HG03135 (cell line): ENCODE data around the gene LACTBL1.
"Not testable (repeated sequence)": the region's sequence is repeated elsewhere in the genome, so short reads cannot be mapped to it uniquely, and the experiment has no call there.

Experiments used
- ATAC-seq: cut with Tn5 transposase; IDR thresholded peaks from one replicate; pipeline ENCODE4 v1.9.1; 2021; ENCODE audit warnings: mild to moderate bottlenecking, moderate library complexity; ENCODE audit not compliant: unreplicated experiment

LACTBL1 gene, protein sequence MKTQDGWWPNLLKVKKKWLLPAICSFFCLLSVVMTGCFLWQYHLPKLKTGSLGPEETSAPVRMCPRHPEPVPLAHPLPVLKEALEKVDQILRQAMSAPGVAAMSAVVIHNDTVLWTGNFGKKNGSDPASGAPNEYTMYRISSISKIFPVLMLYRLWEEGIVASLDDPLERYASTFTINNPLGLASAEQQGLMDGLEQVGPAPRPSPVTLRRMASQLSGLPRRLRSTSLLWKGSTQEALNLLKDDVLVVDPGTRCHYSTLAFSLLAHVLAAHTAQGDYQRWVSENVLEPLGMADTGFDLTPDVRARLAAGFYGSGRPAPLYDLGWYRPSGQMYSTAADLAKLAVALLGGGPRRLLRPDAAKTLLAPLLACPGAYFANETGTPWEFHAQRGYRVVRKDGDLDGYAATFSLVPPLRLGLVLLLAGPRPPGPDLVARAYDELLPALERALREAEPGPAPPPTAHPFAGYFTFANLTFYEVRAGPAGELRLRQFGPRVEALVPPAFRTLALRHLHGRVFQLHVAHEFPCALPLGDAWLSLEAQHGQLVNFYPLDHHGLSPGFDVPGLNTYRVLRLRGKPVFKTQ

DNA sequence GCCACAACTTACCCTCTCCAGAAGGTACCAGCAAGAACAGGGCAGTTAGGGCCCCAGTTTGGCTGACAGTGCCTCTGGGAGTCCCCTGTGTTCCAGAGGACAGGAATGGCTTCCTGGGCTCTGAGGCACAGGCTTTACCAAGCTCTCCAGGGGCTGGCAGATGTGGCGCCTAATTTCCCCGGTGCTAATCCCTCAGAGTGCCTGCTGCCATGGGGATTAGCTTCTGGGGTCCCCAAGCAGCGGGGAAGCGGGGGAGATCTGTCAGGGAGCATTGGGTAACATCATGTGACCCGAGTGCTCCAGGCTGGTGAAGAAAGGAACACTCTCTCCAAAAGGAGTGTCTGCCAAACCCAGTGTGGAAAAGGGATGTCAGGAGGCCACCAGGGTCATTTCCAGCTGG lies at the start of gene LACTBL1:
TSS of gene LACTBL1 (minus strand) at position 107 of the 400 bp plus-strand sequence. CDS start 550 bp downstream, outside the sequence.
- no peak for ATAC-seq

DNA sequence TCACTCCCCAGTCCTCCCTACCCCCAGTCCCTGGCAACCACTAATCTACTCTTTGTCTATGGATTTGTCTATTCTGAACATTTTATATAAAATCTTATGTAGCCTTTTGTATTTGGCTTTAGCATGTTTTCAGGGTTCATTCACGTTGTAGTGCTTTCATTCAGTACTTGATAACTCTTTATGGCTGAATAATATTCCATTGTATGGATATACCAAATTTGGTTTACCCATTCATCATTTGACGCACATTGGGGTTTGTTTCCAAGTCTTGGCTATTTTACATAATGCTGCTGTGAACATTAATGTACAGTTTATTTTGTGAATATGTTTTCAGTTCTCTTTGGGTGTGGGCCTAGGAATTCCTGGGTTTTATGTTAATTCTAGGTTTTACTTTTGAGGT lies 49.2 kb upstream of the LACTBL1 start:
- ATAC-seq: no peak

DNA sequence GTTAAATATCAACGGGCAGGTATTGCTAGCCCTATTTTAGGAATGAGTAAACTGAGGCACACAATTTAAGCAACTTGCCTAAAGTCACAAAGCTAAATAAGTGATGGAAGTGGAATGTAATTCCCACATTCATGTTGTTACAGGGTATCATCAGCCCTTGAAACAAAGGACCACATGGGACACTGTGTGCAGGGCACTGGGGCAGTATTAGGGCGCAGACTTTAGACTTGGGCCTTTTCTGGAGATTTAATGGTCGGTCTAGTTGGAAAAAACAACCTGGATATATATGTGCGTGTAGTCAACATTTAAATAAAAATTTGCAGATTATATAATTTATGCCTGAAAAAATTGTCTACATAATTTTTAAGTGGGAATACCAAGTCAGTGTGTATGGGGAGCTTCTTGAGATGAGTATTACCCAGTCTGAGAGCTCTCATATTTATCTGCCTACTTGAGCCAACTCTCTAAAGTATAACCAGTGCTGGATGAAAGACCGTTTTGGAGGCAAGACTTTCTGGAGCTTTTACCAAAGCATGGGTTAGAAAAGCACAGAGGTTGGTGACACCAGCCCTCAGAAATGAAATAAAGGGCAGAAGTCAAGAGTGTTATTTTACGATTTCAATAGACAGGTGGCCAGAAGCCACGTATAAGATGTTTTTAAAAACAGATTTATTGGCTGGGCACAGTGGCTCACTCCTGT lies 48.2 kb upstream of the LACTBL1 start:
- no peak for ATAC-seq

DNA sequence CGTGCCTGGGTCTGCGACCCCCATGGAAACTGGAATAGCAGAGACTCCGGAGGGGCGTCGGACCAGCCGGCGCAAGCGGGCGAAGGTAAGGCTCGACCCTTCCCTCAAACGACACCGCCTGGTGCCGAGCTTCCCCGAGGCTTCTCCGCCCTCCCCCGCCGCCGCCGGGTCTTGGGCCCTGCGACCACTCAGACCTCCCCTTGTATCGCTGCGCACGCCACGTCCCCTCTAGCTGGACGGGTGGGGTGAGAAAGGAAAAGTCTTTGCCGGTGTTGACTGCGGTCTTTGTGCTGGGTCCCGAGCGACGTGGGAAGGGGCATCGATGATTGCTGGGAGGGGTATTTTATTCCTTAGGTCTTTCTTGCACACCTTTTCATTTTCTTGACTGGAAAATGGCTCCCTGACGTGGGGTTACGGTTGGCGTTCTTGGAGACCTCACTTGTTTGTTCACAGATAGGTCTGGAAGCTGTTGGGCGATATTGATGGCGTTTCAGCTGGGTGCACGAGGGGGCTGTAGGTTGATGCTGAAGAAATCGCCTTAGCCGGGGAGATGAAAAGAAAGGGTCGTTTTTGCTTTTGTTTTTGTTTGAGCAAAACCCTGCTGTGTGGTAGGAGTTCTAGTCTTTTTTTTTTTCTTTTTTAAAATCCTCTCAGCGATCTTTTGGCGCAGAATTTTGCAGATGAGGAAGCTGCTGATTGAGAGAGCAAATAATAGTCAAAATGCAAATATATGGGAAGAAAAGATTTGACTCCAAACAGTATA lies 47.4 kb upstream of the LACTBL1 start:
- peak; percentile 23 for ATAC-seq

DNA sequence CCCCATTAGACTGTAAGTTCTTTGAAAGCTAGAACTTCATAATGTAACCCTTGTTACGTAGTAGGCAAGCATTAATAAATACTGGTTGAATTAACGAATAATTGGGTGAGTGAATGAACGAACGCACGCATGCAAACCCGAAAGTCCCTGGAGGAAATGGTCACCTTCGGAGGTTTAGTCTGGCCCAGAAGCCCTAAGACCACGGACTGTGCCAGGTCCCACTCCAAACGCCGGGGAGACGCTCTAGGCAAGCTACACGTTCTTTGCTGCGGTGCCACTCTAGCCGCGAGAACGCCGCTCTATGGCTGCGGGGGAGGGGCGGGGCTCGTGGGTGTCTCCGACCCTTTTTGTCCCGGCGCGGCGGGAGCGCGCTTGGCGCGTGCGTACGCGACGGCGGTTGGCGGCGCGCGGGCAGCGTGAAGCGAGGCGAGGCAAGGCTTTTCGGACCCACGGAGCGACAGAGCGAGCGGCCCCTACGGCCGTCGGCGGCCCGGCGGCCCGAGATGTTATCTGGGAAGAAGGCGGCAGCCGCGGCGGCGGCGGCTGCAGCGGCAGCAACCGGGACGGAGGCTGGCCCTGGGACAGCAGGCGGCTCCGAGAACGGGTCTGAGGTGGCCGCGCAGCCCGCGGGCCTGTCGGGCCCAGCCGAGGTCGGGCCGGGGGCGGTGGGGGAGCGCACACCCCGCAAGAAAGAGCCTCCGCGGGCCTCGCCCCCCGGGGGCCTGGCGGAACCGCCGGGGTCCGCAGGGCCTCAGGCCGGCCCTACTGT lies 46.6 kb upstream of the LACTBL1 start, which contains the start of gene KDM1A:
TSS of gene KDM1A (plus strand) at position 375 of the 769 bp plus-strand sequence. CDS start at position 504, 129 bp downstream.
- ATAC-seq: peak; percentile 88

DNA sequence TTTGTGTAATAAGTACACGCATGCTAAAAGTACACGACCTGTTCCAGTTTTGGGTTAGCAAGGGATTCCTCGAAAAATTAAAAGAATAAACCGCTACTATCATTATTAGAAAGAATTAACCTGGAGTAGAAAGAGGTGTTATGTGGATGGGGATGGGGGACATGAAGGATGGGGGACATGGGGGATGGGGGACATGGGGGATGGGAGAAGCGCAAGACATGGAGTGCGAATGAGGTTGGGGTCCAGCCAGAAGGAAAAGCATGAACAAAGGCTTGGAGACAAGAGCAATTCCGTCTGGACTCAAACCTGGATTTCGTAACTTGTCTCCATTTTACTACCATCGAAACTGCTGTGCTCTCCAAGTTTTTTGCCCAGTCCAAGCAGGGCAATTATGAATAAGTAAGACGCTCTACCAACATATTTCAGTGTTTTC lies 46.0 kb upstream of the LACTBL1 start:
- no peak for ATAC-seq

DNA sequence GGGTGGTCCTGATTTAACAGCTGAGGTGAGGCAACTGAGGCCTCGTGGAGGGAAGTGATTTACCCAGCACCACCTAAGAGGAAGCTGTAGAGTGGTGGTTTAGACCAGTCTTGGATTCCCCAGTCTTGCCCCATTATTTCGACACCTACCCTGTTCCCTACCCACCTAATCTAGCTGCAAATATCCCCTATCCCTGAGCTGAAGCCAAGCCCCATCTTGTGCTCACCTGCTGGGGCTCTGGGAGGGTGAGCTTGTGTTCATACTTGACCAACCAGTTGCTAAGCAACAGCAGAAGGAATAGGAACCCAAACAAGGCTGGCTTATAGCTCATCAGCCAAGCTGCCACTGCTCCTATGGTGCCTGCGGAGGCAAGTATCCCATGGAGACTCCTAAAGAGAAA lies 41.0 kb upstream of the LACTBL1 start:
- no peak for ATAC-seq

DNA sequence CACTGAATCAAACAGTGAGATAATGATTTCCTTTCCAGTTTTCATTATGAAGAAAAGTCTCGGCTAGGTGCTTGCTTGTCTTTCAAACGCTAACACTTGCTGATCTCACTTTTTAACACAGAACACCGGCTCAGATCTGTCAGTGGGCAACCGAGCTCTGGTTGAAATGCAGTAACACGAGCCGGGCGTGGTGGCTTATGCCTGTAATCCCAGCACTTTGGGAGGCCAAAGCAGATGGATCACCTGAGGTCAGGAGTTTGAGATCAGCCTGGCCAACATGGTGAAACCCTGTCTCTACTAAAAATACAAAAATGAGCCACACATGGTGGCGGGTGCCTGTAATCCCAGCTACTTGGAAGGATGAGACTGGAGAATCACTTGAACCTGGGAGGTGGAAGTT lies 37.4 kb upstream of the LACTBL1 start:
- not testable (repeated sequence) for ATAC-seq

DNA sequence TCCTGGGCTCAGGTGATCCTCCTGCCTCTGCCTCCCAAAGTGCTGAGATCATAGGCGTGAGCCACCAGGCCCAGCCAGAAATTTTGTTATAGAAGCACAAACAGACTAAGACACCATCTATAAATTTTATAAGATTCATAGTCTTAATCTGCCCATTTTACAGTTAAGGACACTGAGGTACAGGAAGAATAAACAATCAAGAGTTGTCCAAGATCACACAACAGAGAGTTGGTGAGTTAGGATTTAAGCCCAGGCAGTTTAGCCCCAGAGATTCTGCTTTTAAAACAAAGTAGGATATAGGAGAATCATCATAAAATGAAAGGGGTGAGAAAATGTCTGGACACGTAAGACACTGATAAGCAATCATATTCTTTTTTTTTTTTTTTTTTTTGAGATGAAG lies 36.2 kb upstream of the LACTBL1 start:
- no peak for ATAC-seq

DNA sequence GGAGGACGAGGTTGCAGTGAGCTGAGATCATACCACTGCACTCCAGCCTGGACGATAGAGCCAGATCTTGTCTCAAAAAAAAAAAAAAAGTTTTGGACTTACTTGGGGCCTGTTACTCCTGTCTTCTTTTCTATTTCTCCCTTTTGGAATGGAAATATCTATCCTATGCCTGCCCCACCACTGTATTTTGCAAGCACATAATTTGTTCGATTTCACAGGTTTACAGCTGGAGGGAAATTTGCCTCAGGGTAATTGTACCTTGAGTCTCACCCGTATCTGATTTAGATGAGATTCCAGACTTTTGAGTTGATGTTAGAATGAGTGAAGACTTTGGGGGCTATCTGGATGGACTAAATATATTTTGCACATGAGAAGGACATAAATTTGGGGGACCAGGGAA lies 34.4 kb upstream of the LACTBL1 start:
- no peak for ATAC-seq

DNA sequence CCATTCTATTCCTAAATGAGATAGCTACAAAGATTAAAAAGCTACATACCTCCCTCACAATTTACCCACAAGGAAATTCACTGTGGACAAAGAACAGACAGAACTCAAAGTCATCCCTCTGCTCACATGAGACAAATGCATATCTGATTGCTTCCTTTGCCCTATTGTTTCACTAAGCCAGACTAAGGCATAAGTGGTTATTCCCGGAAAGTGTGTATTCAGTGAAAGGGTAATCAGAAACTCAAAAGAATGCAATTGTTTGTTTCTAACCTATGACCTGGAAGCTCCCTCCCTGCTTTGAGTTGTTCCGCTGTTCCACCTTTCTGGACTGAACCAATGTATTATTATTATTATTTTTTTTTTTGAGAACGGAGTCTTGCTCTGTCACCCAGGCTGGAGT lies 32.1 kb upstream of the LACTBL1 start:
- not testable (repeated sequence) for ATAC-seq

DNA sequence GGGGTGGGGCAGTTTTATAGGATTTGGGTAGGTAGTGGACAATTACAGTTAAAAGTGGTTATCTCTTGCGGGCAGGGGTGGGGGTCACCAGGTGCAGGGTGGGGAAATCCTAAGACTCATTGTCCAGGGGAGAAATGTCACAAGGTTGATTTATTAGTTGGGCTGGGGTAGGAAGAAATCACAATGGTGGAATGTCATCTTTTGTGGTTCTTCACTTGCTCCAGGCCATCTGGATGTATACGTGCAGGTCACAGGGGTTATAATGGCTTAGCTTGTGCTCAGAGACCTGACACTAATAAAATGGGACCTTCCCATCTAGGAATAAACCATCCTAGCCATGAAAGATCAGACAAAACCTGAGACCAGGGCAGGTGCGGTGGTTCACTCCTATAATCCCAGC lies 31.4 kb upstream of the LACTBL1 start:
- no peak for ATAC-seq

DNA sequence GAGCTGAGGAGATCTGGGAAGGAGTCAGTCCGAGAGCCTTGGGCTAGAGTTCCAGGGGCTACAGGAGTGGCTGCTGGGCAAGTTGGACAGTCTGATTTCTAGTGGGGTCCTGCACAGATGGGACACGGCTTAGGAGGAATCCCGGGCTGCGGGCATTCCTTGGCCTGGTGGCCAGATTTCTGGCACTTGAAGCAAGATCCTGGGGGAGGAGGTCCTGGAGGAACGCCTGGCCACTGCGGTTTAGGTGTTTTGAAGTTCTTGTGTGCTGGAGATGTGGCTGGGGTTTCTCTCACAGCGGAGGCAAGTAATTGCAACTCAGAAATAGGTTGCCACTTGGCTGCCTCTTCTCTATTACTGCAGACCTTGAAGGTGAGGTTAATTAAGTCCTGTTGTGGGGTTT lies 29.6 kb upstream of the LACTBL1 start:
- not testable (repeated sequence) for ATAC-seq

DNA sequence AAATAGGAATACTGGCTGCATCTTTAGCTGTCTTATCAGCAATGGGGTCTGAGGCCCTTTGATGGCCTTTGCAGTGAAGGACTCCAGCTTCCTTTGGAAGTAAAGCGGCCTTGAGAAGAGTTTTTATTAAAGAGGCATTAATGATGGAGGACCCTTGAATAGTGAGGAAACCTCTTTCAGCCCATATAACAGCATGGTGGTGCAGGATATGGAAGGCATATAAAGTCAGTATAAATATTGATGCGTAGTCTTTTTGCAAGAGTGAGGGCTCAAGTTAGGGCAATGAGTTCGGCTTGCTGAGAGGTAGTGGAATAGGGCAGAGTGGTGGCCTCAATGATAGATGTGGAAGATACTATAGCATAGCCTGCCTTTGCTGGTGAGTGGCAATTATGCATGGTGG lies 27.5 kb upstream of the LACTBL1 start:
- ATAC-seq: not testable (repeated sequence)

DNA sequence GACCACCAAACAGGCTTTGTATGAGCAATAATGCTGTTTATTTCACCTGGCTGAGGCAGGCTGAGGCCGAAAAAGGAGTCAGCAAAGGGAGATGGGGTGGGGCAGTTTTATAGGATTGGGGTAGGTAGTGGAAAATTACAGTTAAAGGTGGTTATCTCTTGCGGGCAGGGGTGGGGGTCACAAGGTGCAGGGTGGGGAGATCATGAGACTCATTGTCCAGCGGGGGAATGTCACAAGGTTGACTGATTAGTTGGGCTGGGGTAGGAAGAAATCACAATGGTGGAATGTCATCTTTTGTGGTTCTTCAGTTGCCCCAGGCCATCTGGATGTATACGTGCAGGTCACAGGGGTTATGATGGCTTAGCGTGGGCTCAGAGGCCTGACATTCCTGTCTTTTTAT lies 24.9 kb upstream of the LACTBL1 start:
- not testable (repeated sequence) for ATAC-seq

DNA sequence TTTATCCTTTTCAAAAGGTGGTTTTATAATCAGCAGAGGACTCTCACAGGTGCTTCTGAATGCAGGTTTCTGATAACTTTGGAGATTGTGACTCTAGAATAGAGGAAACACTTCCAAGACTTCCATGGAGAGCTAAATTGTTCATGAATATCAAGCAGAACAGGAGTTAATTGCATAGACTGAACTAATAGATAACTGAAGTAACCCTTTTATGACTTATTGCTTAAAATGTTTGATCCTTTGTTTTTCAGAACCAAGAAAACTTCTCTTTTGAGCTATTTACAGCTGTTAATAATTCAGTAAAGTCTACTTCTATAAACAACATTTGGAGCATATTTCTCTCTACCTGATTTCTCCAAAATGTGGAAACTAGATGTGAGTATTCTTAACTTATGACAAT lies 23.1 kb upstream of the LACTBL1 start:
- ATAC-seq: no peak

DNA sequence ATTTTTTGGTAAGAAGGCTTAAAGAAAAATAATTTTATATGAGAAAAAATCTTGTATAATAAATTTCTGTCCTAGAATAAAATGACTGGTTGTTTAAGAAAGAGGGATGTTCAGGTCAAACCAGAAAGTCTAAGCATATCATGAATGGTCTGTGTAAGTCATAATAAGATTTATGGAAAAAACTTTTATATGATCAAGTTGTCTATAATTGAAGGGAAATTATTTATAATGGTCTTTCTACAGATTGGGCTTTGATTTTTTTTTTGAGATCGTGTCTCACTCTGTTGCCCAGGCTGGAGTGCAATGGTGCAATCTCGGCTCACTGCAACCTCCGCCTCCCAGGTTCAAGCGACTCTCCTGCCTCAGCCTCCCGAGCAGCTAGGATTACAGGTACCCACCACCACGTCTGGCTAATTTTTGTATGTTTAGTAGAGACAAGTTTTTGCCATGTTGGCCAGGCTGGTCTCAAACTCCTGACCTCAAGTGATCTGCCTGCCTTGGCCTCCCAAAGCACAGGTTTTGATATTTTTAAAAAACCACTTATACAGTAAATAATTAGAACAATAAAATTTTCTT lies 20.6 kb upstream of the LACTBL1 start:
- not testable (repeated sequence) for ATAC-seq

DNA sequence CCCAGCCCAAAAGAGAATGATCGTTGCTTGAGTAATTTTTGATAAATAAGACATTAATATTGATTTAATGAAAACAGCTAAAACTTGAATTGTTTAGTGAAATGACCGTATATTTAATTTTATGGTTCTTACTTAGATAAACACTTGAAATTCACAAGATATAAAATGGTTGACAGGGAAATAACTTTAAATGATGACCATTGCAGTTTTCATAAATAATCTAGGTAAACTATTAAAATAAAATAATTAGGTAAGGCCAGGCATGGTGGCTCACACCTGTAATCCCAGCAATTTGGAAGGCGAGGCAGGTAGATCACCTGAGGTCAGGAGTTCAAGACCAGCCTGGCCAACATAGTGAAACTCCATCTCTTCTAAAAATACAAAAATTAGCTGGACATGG lies 19.7 kb upstream of the LACTBL1 start:
- not testable (repeated sequence) for ATAC-seq

DNA sequence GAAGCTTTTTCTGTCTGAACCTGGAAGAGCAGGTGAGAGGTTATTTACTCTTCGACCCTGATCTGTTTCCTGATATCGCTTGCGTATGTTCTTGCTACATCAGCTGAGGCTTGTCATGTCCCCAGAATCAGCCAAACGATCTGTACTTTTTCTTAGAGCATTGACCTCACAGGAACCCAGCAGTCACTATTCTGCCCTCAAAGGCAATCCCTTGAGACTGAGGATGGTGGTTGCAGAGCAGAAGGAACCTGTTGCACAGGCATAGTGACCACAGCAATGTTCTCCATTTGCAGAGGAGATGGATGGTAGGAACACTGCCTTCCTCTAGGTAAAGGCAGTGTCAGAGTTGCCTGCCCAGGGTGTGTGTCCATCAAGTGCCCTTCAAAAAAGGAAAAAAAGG lies 11.3 kb upstream of the LACTBL1 start:
- ATAC-seq: no peak

DNA sequence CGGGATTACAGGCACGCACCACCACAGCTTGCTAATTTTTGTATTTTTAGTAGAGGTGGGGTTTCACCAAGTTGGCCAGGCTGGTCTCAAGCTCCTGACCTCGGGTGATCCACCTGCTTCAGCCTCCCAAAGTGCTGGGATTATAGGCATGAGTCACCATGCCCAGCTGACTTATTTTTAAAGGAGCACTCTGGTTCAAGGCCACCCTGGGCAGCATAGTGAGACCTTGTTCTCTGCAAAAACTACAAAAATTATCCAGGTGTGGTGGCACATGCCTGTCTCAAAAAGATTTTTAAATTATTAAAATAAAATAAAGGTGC lies 7.8 kb upstream of the LACTBL1 start:
- not testable (repeated sequence) for ATAC-seq
